ENCODE results near the gene ENDOD1.

DNA sequence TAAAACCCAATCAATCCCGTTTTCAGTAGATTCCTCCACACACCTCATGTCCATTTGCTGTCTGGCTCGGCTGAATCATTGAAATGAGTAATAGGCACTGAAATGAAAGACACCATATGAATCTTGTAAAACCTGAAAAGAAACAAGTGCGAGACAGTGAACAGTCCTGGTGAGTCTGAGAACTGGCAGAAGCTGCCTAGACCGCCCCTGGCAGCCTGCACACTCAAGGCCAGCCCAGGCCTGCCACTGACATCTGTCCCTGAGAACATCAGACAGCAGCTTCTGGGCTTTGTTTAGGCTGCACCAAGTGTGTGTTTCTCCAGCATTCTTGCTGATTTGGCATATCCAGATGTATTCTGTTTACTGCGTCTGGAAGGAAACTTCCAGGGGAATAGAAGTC lies 44.8 kb downstream of the ENDOD1 start:
- no peak for TF ChIP-seq TAF1 (conservative IDR thresholded peaks at IDR 0.05)
- TF ChIP-seq RXRA (IDR thresholded peaks at IDR 0.05): no peak
- TF ChIP-seq, protein P1, sequence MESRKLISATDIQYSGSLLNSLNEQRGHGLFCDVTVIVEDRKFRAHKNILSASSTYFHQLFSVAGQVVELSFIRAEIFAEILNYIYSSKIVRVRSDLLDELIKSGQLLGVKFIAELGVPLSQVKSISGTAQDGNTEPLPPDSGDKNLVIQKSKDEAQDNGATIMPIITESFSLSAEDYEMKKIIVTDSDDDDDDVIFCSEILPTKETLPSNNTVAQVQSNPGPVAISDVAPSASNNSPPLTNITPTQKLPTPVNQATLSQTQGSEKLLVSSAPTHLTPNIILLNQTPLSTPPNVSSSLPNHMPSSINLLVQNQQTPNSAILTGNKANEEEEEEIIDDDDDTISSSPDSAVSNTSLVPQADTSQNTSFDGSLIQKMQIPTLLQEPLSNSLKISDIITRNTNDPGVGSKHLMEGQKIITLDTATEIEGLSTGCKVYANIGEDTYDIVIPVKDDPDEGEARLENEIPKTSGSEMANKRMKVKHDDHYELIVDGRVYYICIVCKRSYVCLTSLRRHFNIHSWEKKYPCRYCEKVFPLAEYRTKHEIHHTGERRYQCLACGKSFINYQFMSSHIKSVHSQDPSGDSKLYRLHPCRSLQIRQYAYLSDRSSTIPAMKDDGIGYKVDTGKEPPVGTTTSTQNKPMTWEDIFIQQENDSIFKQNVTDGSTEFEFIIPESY (IDR thresholded peaks at IDR 0.05): no peak
- TF ChIP-seq, protein P2, sequence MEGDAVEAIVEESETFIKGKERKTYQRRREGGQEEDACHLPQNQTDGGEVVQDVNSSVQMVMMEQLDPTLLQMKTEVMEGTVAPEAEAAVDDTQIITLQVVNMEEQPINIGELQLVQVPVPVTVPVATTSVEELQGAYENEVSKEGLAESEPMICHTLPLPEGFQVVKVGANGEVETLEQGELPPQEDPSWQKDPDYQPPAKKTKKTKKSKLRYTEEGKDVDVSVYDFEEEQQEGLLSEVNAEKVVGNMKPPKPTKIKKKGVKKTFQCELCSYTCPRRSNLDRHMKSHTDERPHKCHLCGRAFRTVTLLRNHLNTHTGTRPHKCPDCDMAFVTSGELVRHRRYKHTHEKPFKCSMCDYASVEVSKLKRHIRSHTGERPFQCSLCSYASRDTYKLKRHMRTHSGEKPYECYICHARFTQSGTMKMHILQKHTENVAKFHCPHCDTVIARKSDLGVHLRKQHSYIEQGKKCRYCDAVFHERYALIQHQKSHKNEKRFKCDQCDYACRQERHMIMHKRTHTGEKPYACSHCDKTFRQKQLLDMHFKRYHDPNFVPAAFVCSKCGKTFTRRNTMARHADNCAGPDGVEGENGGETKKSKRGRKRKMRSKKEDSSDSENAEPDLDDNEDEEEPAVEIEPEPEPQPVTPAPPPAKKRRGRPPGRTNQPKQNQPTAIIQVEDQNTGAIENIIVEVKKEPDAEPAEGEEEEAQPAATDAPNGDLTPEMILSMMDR (IDR thresholded peaks at IDR 0.05; ENCODE audit: low read depth, low read length, missing input control): no peak
- no peak for TF ChIP-seq JUND (IDR thresholded peaks at IDR 0.05)
- TF ChIP-seq RAD21 (IDR thresholded peaks at IDR 0.05): no peak
- TF ChIP-seq FOXA1 (IDR thresholded peaks at IDR 0.05): no peak
- TF ChIP-seq SP1 (IDR thresholded peaks at IDR 0.05): no peak
- TF ChIP-seq, protein P3, sequence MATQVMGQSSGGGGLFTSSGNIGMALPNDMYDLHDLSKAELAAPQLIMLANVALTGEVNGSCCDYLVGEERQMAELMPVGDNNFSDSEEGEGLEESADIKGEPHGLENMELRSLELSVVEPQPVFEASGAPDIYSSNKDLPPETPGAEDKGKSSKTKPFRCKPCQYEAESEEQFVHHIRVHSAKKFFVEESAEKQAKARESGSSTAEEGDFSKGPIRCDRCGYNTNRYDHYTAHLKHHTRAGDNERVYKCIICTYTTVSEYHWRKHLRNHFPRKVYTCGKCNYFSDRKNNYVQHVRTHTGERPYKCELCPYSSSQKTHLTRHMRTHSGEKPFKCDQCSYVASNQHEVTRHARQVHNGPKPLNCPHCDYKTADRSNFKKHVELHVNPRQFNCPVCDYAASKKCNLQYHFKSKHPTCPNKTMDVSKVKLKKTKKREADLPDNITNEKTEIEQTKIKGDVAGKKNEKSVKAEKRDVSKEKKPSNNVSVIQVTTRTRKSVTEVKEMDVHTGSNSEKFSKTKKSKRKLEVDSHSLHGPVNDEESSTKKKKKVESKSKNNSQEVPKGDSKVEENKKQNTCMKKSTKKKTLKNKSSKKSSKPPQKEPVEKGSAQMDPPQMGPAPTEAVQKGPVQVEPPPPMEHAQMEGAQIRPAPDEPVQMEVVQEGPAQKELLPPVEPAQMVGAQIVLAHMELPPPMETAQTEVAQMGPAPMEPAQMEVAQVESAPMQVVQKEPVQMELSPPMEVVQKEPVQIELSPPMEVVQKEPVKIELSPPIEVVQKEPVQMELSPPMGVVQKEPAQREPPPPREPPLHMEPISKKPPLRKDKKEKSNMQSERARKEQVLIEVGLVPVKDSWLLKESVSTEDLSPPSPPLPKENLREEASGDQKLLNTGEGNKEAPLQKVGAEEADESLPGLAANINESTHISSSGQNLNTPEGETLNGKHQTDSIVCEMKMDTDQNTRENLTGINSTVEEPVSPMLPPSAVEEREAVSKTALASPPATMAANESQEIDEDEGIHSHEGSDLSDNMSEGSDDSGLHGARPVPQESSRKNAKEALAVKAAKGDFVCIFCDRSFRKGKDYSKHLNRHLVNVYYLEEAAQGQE (IDR thresholded peaks at IDR 0.05): no peak

All from liver (tissue), 3 donors.